Sigmoid colon (tissue), 4 donors: ENCODE measurements around the gene GPC5.

ENCODE experiments used
- POLR2A ChIP-seq, 2 donors: fragments of 450-650 bp; IDR thresholded peaks; one replicate each; pipeline ENCODE4 v1.6.1; 2016; ENCODE audit warnings: antibody characterized with exemption in 2 of 2, mild to moderate bottlenecking in 2 of 2, moderate library complexity in 2 of 2
- POLR2AphosphoS5 ChIP-seq, 4 donors: sonication (generic); formaldehyde crosslinking; IDR thresholded peaks; one replicate each; pipeline ENCODE4 v1.6.1; 2017; ENCODE audit warnings: antibody characterized with exemption in 4 of 4
- TF ChIP-seq, protein P1 (sequence below), 4 experiments: fragments of 450-650 bp in 3 of 4; fragments of 200-600 bp in 1 of 4; IDR thresholded peaks; one replicate each; pipeline ENCODE4 v1.5.1; 2016 to 2019; ENCODE audit warnings: antibody characterized with exemption in 4 of 4, mild to moderate bottlenecking in 3 of 4, moderate library complexity in 2 of 4

DNA sequence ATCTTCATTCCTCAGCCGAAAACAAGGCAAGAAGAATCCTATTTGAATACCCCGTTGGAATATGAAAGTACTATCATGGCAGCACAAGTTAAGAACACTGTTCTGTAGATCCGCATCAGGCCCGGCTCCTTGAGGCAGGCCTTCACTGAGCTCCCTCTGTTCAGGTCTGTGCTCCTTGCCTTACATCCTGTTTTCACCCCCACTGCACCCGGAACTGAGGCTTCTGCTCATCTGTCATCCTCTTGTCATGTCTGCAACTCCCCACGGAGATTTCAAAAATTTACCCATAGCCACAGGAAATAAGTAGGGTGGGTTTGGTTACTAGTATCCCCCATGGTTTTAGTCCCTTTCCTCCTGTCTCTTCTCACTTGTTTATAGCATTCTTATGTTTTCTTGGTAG is 861.9 kb downstream of the GPC5 start:
- TF ChIP-seq POLR2A (IDR thresholded peaks at IDR 0.05) (no peak), POLR2AphosphoS5 (IDR thresholded peaks at IDR 0.05) (no peak)
- TF ChIP-seq, protein P1, sequence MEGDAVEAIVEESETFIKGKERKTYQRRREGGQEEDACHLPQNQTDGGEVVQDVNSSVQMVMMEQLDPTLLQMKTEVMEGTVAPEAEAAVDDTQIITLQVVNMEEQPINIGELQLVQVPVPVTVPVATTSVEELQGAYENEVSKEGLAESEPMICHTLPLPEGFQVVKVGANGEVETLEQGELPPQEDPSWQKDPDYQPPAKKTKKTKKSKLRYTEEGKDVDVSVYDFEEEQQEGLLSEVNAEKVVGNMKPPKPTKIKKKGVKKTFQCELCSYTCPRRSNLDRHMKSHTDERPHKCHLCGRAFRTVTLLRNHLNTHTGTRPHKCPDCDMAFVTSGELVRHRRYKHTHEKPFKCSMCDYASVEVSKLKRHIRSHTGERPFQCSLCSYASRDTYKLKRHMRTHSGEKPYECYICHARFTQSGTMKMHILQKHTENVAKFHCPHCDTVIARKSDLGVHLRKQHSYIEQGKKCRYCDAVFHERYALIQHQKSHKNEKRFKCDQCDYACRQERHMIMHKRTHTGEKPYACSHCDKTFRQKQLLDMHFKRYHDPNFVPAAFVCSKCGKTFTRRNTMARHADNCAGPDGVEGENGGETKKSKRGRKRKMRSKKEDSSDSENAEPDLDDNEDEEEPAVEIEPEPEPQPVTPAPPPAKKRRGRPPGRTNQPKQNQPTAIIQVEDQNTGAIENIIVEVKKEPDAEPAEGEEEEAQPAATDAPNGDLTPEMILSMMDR (IDR thresholded peaks at IDR 0.05): no peak
